Activated CD8-positive, alpha-beta memory T cell treated with anti-CD3 and anti-CD28 coated beads for 48 hours (primary cell): ENCODE data around the gene NDST1.

ENCODE experiments used
- DNase-seq, 3 experiments: peaks; one replicate each; pipeline ENCODE4 v3.0.0-alpha.2; 2020; ENCODE audit warnings: low read depth in 2 of 3, low spot score in 2 of 3

Gene NDST1

DNA sequence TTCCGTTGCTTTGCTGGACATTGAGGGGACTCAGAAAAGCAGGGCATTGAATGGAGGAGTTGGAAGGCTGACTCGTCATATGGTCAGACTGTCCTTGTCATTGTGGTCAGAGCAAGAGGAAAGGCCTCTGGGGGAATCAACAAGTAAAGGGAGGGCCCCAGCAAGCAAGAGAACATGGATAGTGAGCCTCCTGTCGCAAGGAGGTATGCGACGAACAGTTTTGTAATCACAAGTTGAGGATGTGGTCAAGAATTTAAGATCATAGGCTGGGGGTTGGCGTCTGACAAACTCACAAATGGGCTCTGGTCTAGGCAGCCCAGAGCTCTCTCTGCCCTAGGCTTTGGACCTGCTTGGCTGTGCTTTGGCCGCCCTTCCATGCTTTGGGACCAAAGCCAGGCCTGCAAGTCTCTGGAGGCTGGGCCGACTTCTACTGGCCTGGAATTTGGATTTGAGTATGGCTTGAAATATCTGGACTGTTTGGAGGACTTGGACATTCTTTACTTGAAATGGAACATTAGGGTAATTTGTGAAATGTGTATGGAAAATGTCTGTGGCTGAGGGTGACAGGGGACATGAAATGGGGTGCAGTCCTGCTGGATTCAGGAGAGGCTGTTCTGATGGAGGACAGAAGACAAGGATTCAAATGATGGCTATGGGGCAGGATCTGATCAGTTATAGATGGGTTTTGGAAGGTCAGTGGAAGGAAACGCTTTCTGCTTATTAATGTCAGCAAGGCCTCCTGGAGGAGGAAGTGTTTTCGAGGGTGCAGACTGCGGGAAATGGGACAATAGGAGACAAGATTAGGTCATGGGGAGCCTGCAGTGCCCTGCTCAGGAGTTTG, 19.2 kb upstream of the NDST1 start:
- DNase-seq: no peak

GRCh38 chr5:150489360-150490295, 18.3 kb upstream of the NDST1 start:
- no peak for DNase-seq

DNA sequence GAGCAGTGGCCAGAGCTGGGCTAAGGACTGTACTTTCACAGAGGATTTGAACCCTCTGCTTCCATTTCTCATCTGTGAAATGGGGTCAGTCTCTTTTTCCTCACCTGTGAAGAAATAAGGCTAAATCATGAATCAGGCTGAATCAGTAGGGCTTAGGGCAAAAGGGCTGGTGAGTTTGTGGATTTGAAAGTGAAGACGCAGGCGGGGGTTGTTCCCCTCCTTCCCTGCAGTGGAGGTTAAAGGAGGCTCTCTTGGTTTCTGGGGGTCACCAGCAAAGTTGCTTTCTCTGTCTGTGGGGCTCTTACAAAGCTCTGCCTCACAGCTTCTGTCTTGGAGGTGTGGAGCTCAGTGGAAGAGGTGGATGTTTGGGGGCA, 17.6 kb upstream of the NDST1 start:
- no peak for DNase-seq

DNA sequence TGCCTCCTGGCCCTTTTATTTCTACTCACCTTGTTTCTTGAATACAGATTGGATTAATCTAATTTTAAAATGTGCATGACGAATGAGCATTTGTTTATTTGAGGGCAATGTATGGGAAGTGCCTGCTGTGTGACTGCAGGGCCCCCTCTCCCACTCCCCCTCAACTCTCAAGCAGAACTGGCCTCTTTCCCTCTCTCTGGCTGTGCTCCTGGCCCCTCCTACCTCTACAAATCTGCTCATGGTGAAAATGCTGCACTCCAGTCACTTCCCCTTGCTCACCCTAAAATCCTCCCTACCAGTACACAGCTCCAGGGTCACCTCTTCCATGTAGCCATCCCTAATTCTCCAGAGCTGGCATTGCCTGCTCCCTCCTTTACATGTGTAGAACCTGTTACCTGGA, 17.2 kb upstream of the NDST1 start:
- DNase-seq: no peak

DNA sequence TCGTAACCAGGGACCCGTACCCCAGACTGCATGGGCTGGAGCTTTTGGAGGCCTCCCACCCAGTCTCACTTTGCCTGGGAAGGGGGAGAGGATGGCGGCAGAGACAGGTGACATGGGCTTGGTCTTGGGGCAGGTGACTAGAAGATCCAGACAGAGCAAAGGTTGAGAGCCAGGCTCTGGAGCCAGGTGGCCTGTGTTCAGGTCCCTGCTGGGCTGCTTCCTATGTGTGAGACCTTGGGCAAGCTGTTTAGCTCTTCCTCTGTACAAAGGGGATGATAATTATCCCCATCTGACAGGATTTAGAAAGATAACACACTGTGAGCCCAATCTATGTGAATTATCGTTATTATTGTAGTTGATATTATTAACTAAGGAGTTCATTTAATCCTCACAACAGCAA, 16.1 kb upstream of the NDST1 start:
- DNase-seq: no peak

DNA sequence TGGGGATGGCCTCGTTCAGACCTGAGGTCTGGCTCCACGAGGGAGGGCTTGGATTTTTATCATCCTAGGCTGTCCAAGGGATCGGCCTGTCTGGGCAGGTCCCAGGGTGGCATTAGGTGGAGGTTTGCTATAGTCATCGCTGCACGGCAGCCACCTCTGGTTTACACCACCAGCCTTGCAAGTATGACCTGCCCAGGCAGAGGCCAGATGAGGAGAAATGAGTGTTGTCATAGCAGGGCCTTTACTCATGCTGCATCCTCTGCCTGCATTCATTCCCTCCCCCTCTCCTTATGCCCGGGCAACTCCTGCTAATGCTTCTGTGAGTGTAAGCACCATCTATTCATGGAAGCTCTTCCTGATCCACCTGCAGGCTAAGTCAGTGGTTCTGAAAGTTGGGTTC, 15.3 kb upstream of the NDST1 start:
- DNase-seq: no peak

DNA sequence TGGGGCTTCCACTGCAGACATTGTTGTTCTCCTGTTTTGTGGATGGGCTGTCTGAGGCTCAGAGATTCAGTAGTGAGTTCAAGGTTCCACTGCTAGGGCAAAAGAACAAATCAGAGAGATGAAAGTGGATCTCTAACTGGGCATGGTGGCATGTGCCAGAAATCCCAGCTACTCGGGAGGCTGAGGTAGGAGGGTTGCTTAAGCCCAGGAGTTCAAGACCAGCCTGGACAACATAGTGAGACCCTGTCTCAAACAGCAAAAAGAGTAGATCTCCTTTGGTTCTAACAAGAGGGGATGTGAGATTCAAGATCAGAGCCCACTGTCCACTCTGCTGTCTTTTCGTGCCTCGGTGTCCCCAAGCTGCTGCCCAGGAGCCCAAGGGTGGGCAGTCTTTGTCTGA, 11.8 kb upstream of the NDST1 start:
- DNase-seq: no peak

DNA sequence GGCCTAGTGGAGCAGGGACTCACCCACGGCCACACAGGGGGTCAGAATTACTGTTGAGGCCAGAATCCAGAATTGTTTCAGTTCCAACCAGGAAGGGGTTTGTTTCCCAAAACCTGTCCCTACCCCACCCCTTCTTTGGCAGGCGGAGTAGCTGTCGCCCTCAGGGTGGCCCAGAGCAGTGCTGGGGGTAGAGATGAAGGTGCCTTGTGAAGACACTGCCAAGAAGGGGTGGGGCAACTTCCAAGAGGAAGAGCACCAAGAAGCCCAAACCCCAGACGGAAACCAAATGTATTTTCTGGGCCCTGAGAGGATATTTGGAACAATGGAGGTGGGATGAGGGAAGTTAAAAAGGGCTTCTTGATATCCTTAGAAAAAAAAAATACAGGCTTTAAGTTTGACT, 11.4 kb upstream of the NDST1 start:
- no peak for DNase-seq

DNA sequence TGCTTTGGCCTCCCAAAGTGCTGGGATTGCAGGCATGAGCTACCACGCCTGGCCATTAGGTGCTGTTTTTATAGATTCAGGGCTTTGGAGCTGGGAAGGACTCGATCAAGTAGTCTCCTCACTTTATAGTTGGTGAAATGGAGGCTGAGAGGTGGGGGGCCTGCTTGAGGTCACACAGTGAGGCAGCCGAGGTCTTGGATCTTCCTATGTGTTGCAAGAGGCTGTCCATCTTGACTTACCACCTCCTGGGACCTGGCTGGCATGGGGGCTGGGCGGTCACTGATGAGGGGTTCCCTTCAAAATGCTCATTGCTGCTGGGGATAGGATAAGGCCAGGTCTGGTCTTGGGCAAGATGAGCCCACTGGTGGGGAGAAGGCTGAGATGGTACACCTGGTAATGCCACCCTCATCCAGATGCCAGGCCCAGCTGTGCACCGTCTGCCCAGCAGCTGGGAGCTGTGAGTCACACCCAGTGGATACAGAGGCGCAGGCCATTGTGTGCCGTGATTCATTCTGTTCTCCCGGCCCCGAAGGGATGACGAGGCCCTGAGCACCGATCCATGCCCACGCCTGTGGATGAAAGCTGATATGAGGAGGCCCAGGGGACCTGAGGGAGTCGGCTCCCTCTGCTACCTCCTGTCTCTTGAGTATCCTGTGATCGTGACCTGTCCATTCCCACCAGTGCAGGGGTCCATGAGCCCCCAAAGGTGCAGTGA, 10.5 kb upstream of the NDST1 start:
- no peak for DNase-seq

DNA sequence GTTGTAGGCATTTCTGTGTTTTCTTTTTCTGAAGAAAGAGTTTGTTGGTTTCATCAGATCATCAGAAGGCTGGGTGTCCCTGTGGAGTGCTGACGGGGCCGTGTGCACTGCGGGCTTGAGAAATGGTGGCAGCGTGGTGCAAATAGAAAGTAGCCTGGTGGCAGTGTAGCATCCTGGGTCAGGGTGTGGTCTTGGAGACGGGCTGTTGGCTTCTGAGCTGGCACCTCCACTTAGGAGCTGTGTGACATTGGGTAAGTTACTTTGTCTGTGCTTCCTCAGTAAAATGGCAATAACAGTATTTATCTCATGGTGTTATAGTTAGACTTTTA, 10.0 kb upstream of the NDST1 start:
- DNase-seq: no peak

DNA sequence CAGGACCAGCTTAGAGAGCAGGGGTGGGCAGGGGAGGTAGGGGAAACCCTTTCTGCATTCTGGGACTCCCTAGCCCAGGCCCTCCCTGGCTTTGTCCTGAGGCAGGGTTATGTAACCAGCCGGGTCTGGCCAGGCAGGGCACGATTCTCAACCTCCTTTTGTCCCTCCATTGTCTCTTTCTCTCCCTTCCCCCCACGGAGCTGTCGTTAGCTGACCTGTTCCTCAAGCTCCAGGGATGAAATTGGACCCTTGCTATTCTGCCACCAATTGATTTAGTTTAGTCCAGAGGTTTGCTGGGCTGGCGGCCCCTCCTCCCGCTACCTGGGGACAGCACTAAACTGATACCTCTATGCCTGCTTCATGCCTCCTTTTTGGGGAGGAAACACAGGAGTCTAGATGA, 9.4 kb upstream of the NDST1 start:
- no peak for DNase-seq

GRCh38 chr5:150498971-150499370, 9.0 kb upstream of the NDST1 start:
- no peak for DNase-seq

- DNase-seq: no peak
Observed at GRCh38 chr5:150499437-150499956, 8.4 kb upstream of the NDST1 start.

- no peak for DNase-seq
Observed at GRCh38 chr5:150500328-150500841, 7.5 kb upstream of the NDST1 start.

- no peak for DNase-seq
Observed at GRCh38 chr5:150500905-150501304, 7.0 kb upstream of the NDST1 start.

GRCh38 chr5:150502106-150502505, 5.8 kb upstream of the NDST1 start:
- DNase-seq: no peak

DNA sequence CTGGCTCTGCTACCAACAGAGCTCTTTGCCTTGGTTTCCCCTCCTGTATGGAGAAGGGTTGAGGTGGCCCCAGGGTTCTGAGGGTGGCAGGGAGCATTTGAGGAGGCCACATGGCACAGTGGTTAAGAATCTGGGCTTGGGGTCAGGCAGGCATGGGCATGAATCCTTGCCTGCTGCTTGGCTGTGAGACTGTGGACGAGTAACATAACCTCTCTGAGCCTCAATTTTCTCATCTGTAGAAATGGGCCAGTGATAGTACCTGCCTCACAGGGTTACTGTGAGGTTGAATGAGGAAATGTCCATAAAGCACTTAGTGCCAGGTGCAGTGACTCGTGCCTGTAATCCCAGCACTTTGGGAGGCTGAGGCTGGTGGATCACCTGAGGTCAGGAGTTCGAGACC, 5.1 kb upstream of the NDST1 start:
- no peak for DNase-seq

GRCh38 chr5:150503386-150503785, 4.5 kb upstream of the NDST1 start:
- no peak for DNase-seq

GRCh38 chr5:150503977-150504620, 3.8 kb upstream of the NDST1 start:
- no peak for DNase-seq

DNA sequence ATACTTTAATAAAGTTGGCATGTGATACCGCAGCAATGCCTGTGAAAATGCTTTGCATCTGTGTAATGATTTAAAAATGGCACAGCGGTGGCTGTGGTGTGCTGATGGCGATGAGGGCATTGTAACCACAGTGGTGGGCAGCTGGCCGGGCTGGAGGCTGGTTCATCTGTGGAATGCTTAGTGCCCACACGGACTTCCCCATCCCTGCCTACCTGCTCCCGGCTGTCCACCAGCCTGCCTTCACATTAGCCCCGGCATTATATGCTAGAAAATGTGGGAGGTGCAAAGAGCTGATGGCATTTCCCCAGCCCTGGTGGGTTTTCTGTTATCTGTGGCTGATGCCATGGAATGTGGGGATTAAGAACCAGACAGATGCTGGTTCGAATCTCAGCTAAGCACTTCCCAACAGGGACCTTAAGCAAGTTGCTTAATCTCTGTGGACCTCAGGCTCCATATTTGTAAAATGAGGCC, 2.9 kb upstream of the NDST1 start:
- no peak for DNase-seq

DNA sequence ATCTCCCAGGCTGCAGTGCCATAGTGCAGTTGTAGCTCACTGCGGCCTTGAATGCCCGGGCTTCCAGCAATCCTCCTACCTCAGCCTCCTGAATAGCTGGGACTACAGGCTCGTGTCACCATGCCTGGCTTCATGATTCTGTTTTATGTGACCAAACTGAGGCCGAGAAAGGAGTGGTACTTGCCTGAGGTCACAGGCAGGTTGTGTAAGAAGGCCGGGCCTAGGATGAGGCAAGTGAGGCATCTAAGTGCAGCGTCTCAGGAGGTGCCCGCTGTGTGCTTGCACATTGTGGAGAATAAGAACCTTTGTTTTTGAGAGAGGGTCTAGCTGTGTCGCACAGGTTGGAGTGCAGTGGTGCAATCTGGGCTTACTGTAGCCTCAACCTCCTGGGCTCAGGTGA, 2.1 kb upstream of the NDST1 start:
- DNase-seq: no peak
